MCF 10A (cell line): Measurements from ENCODE around the gene NUFIP1. TPM values are rescaled to one million over a fixed set of nuclear protein-coding genes. Genes with fewer than 3 reads are reported as not detected.
A peak's percentile ranks its signal among the peaks of the same experiment; 100 is the strongest.
"Not testable (repeated sequence)": the region's sequence is repeated elsewhere in the genome, so short reads cannot be mapped to it uniquely, and the experiment has no call there.

Experiments
- BruUV-seq: library from RNA; stranded (reverse); fragments of 400-500 nt; replicated peaks from 2 replicates; lab custom pipeline; 2021; lab: Mats Ljungman, UMichigan
- CTCF ChIA-PET: fragments of 300-600 bp; sonication (Branson Sonifier 250); formaldehyde crosslinking; extraction: SDS; loops from one replicate; lab custom pipeline; 2021; ENCODE audit warnings: antibody characterized with exemption, inconsistent platforms; lab: Yijun Ruan, JAX
- POLR2A ChIA-PET: fragments of 300-600, 350-650 bp; sonication (Branson Sonifier 250); formaldehyde crosslinking; extraction: SDS; loops from one replicate; lab custom pipeline; 2020; ENCODE audit warnings: antibody characterized with exemption, inconsistent platforms; lab: Yijun Ruan, JAX
- DNase-seq: peaks from one replicate; pipeline ENCODE4 v3.0.0-alpha.2; 2018; ENCODE audit not compliant: unreplicated experiment
- H3K27ac Mint-ChIP-seq: one replicate; pipeline ENCODE4 v1.8.0; 2022; ENCODE audit warnings: mild to moderate bottlenecking, low read depth, mixed read lengths; ENCODE audit not compliant: unreplicated experiment
- H3K27me3 Mint-ChIP-seq: one replicate; pipeline ENCODE4 v1.8.0; 2022; ENCODE audit warnings: mixed read lengths; ENCODE audit not compliant: insufficient read depth, unreplicated experiment
- H3K36me3 Mint-ChIP-seq: one replicate; pipeline ENCODE4 v1.8.0; 2022; ENCODE audit warnings: mild to moderate bottlenecking, moderate library complexity, mixed read lengths; ENCODE audit not compliant: insufficient read depth, unreplicated experiment
- H3K4me1 Mint-ChIP-seq: one replicate; pipeline ENCODE4 v1.8.0; 2022; ENCODE audit warnings: mixed read lengths; ENCODE audit not compliant: insufficient read depth, unreplicated experiment
- H3K4me3 Mint-ChIP-seq: one replicate; pipeline ENCODE4 v1.8.0; 2022; ENCODE audit warnings: mild to moderate bottlenecking, moderate library complexity, mixed read lengths; ENCODE audit not compliant: unreplicated experiment
- H3K9me3 Mint-ChIP-seq: one replicate; pipeline ENCODE4 v1.8.0; 2022; ENCODE audit warnings: mixed read lengths; ENCODE audit not compliant: unreplicated experiment
- CTCF ChIP-seq: fragments of 200-600 bp; IDR thresholded peaks from one replicate; pipeline ENCODE4 v1.8.0; 2022; ENCODE audit warnings: antibody characterized with exemption, mild to moderate bottlenecking; ENCODE audit not compliant: unreplicated experiment
- intact Hi-C: fragments of 100-400 bp; cut with micrococcal nuclease; formaldehyde crosslinking; loops from 2 replicates; pipeline ENCODE4 v1.14.1; 2022
- total RNA-seq: library from RNA; stranded (reverse); gene quantifications from 2 replicates; pipeline ENCODE4 v1.2.3, GENCODE V29; 2022

The NUFIP1 gene
- total RNA-seq, 1 experiment from 2014 or later: 9.7 TPM

DNA sequence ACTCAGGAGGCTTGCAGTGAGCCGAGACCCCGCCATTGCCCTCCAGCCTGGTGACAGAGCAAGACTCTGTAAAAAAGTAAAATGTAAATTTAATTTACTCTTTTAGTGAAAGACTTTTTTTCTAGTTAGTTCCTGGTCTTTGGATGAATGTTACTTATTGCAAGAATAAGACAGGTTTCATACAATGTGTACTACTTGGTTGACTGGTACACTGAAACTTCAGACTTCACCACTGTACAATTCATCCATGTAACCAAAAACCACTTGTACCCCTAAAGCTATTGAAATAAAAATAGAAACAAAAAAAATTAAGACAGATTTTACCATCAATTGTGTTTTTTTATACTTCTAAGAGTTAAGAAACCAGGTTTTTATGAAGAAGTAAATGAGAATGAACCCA, 35.6 kb upstream of the NUFIP1 start:
- Mint-ChIP-seq H3K36me3 (peaks cover 49% of the 10 kb centered on the region), H3K4me1 (no peaks in the 10 kb centered on the region), H3K4me3 (no peak overlapping the region), H3K27ac (no peak overlapping the region), H3K9me3 (no peaks in the 10 kb centered on the region), H3K27me3 (no peaks in the 10 kb centered on the region)
- POLR2A ChIA-PET: no interaction called here
- TF ChIP-seq CTCF: no peak
- DNase-seq: no peak
- intact Hi-C loops: no loop called here
- CTCF ChIA-PET: no interaction called here
- BruUV-seq: no TSS peak

DNA sequence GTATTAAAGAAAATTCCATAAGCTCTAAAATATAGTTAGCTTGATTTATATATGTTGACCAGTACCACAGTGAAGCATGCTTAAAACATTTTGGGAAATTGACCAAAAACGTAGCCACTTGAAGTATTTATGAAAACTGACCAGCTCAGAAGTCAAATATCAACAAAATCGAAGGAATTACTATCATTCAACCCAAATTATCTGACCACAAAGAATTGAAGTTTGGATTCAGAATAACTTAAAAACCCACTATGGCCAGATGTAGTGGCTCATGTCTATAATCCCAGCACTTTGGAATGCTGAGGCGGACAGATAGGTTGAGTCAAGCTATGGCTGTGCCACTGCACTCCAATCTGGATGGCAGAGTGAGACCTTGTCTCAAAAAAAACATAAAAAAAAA, 32.0 kb upstream of the NUFIP1 start:
- intact Hi-C loops: no loop called here
- BruUV-seq: no TSS peak
- H3K27me3 Mint-ChIP-seq: no peaks in the 10 kb centered on the region
- H3K4me1 Mint-ChIP-seq: no peaks in the 10 kb centered on the region
- H3K27ac Mint-ChIP-seq: no peak overlapping the region
- ChIA-PET CTCF (interaction anchor here (0.7 kb wide), 1 partner anchor 1109 kb away, joined by 3 read pairs; no protein-coding TSS in a partner anchor), POLR2A (interaction anchor here (0.7 kb wide), 1 partner anchor 309 kb away, joined by 3 read pairs; no protein-coding TSS in a partner anchor)
- H3K36me3 Mint-ChIP-seq: peaks cover 56% of the 10 kb centered on the region
- TF ChIP-seq CTCF: no peak
- H3K9me3 Mint-ChIP-seq: no peaks in the 10 kb centered on the region
- H3K4me3 Mint-ChIP-seq: no peak overlapping the region
- no peak for DNase-seq

- H3K27ac Mint-ChIP-seq, CTCF ChIA-PET, BruUV-seq, intact Hi-C loops, H3K4me3 Mint-ChIP-seq, H3K27me3 Mint-ChIP-seq, POLR2A ChIA-PET, H3K9me3 Mint-ChIP-seq, H3K4me1 Mint-ChIP-seq: not testable (repeated sequence)
- peak; percentile 27 for DNase-seq
- H3K36me3 Mint-ChIP-seq: peaks cover 62% of the 10 kb centered on the region
These were observed 30.7 kb upstream of the NUFIP1 start for GRCh38 chr13:45019981-45020380.

GRCh38 chr13:45016792-45017425, 27.6 kb upstream of the NUFIP1 start:
- peaks cover 58% of the 10 kb centered on the region for H3K36me3 Mint-ChIP-seq
- H3K4me1 Mint-ChIP-seq: no peaks in the 10 kb centered on the region
- TF ChIP-seq CTCF: no peak
- no peak for DNase-seq
- no peak overlapping the region for H3K4me3 Mint-ChIP-seq
- intact Hi-C loops: no loop called here
- no peaks in the 10 kb centered on the region for H3K9me3 Mint-ChIP-seq
- BruUV-seq: no TSS peak
- ChIA-PET POLR2A (interaction anchor here (0.6 to 2.2 kb wide), 2 partner anchors 10 to 202 kb away, joined by 3 to 7 read pairs; no protein-coding TSS in a partner anchor), CTCF (interaction anchor here (0.7 kb wide), 1 partner anchor 38 kb away, joined by 3 read pairs; no protein-coding TSS in a partner anchor)
- H3K27me3 Mint-ChIP-seq: no peaks in the 10 kb centered on the region
- H3K27ac Mint-ChIP-seq: no peak overlapping the region
